ENCODE data around the gene FAAP100.

- no peak for TF ChIP-seq POLR2A (IDR thresholded peaks at IDR 0.05)
- TF ChIP-seq CTCF (IDR thresholded peaks at IDR 0.05), result no peak
Measured at GRCh38 chr17:81572563-81573168, 20.5 kb upstream of the FAAP100 start.
